Kasumi-1 (cell line): ENCODE results near the gene JOSD2.
A peak's percentile ranks its signal among the peaks of the same experiment; 100 is the strongest.
"Not testable (repeated sequence)": the region's sequence is repeated elsewhere in the genome, so short reads cannot be mapped to it uniquely, and the experiment has no call there.

Experiments
- DNase-seq, 2 experiments: peaks; one replicate each; lab custom pipeline; 2025; lab: John Stamatoyannopoulos, UW

JOSD2 gene

DNA sequence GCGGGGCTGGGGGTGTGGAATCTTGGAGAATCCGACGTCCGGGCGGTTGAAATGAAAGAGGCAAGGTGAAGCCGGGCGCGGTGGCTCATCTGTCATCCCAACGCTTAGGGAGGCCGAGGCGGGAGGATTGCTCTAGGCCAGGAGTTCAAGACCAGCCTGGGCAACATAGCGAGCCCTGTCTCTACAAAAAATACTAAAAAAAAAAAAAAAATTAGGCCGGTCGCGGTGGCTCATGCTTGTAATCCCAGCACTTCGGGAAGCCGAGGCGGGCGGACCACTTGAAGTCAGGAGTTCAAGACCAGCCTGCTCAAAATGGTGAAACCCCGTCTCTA, 34.1 kb downstream of the JOSD2 start:
- DNase-seq: no peak

DNA sequence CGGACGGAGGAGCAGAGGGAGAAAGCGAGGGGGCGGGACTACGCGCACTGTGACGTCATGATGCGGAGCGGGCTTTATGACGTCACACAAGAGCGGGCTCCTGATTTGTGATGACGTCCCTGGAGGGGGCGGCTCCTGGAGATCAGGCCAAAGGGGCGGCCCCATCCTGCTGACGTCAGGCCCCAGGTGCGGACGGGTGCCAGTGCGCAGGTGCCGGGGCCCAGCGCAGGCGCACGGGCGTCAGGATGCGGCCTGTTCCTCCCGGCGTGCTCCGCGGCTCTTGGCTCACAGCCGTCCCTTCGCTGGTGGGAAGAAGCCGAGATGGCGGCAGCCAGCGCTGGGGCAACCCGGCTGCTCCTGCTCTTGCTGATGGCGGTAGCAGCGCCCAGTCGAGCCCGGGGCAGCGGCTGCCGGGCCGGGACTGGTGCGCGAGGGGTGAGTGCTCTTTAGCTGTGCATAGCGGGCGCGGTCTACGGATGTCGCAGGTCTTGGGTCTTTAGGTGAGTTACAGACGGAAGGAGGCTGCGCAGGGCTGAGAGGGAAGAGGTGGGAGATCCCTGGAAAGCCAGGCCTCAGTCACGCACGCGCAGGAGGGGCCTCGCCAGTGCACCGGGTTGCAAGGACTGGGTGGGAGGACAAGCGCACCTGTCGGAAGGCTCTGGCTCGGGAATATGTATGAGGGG, 34.6 kb downstream of the JOSD2 start, which contains the start of the genes EMC10 and GARIN5A:
Gene EMC10 (plus strand): TSS at position 284 of the 683 bp plus-strand sequence. CDS start 38 bp downstream, at position 322.
Gene GARIN5A (minus strand): TSS at position 625 of the 683 bp plus-strand sequence. CDS start 460 bp downstream, at position 165.
- peak; percentile 46 to 51 for DNase-seq

DNA sequence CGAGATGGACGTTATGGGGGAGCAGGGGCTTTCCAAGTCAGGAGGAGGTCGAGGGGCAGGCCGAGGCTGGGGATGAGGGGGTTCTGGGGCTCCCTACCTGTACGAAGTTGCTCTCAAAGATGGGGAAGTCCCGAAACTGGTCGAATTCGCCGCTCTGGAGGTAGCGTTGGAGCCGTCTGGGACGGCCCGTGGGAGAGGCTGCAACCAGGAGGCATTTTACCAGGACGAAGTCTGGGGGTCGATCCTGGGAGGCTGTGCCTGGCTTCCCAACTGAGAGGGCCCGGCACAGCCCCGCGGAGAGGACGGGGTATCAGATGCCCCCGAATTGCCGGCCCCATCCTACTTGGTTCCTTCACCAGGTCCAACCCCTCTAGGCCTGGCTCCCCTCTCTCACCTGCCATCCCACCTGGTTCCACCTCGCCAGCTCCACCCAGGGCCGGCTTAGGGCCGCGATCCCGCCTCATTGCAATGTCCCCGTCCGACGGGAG, 35.2 kb downstream of the JOSD2 start:
- no peak for DNase-seq

DNA sequence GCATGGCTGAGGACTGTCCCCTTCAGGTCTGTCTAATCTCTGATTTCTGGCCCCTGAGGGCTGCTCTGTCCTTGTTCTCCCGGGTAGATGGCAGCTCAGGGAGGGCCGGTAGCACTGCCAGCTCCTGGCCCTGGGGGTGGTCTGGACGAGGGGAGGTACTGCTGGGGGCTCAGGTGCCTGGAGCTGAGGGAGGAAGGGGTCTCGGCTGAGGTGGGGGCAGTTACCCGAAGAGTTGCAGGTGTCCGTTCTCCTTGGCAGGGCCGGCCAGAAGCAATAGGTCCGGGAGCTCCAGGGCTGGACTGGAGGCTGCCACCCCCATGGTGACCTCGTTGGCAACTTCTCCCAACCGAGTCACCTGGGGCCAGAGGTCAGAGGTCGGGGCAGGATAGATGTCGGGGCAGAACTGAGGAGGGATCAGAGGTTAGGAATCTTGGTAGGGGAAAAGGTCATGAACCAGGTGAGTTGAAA, 35.9 kb downstream of the JOSD2 start:
- no peak for DNase-seq

DNA sequence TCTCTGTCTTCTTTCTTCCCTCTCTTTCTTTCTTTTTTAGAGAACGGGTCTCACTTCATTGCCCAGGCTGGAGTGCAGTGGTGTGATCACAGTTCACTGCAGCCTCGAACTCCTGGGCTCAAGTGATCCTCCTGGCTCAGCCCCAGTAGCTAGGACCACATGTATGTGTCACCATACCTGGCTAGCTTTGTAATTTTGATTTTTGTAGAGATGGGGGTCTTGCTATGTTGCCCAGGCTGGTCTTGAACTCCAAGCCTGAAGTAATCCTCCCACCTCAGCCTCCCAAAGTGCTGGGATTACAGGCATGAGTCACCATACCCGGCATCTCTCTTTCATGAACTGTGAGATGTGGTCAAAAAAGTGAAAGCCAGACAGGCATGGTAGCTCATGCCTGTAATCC, 37.7 kb downstream of the JOSD2 start:
- not testable (repeated sequence) for DNase-seq

DNA sequence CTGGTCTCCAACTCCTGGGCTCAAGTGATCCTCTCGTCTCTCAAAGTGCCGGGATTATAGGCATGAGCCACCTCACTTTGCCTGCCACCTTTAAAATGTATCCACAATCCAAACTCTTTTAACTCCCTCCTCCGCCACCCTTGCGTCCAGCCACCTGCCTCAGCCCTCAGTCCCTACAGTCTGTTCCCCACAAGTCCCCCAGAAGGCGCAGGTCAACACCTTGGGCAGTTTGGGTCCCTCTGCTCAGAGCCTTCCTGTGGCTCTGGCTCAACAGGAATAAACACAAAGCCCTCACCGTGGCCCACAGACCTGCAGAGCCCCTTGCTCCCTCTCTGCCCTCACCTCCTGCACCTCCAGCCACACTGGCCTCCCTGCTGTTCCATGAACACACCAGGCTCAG, 42.2 kb downstream of the JOSD2 start:
- DNase-seq: peak; percentile 2 to 24

DNA sequence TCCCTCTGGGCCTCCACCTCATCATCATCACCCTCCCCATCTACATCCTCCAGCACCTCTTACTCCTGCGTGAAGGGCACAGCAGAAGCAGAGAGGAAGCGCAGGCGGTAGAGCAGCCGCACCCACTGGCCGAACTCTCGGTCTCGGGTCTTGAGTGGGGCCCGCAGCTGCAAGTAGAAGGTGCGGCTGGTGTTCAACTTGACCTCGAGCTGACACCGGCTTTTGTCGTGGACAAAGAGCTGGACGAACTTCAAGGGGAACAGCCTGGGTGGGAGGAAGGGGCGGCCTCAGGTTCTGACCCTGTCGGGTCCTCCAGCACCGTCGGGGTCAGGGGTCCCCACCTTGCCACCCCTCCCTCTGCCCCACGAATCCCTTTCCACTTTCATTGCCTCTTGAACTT, 43.4 kb downstream of the JOSD2 start:
- no peak for DNase-seq

DNA sequence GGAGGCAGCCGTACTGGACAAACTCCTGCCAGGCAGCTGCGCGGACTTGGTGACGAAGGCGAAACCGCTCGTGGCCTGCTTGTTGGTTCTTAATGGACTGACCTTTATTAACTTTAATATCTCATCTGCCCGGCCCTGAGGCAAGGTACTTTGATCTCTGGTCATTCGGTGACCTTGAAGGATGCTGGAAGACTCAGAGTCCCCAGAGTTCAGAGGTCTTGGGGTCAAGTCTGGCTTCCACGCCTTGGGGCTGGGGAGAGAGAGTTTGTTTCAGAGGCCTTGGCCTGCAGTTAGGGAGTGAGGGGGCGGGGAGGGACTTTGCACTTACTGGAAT, 44.3 kb downstream of the JOSD2 start:
- DNase-seq: no peak

DNA sequence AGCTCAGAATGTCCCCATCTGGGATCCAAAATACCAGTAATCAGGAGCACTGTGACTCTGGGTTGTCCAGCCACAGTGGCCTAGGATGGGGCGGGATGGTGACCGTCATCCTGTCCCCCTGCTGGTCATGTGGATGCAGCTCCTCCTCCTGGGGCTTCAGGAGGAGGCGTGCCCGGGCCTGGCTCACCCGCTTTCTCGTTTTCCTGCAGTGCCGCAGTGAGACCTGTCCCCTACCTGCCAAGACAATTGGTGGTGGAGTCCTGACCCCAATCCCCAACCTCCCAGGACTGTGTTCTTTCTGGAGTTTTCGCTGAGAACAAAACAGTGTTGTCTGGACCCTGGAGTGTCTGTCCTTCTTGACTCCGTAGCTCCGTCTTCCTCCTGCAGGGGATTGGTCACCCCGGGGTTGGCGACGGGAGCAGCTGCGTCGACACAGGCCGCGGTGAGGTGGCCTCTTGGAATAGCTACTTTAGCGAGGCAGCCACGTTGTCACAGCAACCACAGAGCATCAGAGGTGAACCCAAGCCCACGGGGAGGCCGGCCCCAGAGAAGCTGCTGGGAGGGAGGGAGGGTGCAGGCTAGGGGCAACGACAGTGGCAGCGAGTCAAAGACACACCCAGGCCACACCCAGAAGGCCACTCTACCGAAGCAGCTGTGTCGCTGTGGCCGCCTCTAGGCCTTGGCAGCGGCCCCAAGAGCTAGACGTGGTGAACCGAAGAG, 44.8 kb downstream of the JOSD2 start:
- DNase-seq: no peak

DNA sequence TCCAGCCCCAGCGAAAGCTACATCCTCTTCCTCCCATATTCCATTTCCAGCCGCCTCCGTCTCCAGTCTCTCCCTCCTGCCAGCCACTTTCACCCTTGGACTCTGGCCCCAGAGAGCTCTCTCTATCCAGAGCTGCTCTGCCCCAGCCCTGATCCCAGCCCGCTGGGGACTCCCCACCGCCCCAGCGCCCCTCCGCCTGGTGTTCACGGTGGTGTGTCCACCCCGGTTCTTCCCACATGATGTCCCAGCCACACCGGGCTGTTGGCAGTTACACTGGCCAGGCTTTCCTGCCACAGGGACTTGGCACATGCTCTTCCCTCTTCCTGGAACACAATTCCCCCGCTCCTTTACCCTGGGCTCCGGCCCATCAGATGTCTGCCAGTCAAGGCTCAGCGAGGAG, 46.0 kb downstream of the JOSD2 start:
- DNase-seq: no peak

DNA sequence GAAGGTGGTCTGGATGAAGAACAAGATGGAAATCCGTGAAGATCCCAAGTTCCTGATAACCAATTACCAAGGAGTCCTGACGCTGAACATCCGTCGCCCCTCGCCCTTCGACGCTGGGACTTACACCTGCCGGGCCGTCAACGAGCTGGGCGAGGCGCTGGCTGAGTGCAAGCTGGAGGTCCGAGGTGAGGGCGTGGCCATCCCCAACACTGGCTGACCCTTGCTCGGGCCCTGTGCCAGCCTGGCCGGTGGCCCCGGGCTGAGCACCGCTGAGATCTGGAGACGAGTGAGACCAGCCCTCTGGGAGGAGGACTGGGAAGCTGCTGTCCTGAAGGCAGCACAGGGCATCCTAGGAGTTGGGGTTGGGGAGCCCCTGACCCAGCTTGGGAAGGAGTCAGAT, 46.6 kb downstream of the JOSD2 start:
- DNase-seq: no peak

DNA sequence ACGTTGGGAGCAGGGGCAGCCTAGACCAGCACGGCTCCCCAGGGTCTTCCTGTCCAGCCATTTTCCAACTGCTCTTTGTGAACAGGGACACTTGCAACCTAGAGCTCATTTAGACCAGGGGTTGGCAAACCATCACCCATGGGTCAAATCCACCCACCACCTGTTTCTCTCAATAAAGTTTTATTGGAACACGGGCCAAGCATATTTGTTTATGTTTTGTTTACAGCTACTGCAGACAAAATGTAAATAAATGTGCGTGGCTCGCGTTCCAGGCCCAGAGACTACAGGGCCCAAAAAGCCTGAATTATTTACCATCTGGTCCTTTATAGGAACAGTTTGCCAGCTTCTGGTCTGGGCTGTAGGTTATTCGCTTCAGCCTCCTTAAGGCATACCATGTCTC, 48.0 kb downstream of the JOSD2 start:
- DNase-seq: no peak

DNA sequence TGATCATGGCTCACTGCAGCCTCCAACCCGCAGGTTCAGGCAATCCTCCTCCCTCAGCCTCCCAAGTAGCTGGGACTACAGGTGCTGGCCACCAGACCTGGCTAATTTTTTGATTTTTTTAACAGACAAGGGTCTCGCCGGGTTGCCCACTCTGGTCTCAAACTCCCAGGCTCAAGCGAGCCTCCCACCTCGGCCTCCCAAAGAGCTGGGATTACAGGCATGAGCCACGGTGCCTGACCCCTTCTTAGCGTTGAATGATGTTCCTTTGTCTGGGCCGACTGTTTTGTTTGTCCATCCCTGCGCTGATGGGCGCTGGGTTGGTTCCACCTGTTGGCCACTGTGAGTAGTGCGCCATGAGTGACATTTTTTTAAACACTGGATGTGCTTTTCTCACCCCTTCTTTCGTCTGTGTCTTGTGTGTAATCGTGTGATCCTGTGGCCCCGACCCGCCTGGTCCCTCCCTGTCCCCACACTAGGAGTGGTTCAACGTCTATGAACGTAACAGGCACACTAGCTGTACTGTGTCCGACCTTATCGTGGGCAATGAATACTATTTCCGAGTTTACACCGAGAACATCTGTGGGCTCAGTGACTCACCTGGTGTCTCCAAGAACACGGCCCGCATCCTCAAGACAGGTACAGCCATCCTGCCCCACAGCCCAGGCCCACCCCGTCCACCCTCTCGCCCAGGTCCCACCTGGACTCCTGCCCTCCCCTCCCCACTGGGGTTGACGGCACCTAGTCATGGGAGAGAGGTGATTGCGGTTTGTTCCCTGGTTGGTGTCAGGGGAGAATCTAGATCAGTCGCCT, 49.7 kb downstream of the JOSD2 start:
- DNase-seq: peak; percentile 61 to 71

DNA sequence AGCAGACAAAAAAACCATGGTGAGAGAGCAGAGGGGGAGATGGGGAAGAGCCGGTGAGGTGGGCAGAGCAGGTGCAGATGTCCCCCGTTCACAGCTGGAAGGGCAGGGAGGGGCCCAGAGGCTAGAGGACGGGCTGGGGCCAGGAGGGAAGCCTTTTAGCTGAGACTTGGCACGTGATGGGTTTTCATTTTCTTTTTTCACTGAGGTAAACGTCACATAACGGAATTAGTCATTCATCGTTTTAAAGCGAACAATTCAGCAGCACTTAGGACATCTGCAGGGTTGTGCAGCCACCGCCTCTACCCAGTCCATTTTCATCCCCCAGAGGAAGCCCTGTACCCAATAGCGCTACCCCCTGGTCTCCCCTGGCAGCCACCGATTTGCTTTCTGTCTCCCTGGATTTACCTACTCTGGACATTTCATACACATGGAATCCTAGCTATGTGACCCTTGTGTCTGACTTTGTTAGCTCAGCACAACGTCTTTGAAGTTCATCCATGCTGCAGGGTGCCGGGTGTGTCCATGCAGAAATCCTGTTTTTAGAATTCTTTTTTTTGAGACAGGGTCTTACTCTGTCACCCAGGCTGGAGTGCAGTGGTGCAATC, 50.7 kb downstream of the JOSD2 start:
- peak in 1 of 2 experiments; percentile 0 for DNase-seq

DNA sequence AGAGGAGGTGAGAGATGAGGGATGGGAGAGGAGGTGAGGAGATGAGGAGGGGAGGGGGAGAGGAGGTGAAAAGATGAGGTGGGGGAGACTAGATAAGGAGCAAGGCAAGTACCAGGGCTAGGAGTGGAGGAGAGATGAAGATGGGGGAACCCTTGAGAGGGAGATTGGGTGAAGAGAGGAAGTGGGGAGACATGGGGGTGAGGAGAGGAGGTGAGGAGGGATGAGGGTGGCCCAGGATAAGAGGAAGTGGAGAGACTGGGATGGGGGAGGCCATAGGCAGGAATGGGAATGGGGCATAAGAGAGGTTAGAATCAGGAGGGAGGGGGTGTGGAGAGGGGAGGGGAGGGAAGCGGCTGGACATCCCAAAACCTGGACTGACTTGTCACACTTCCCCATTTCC, 51.4 kb downstream of the JOSD2 start:
- no peak for DNase-seq

DNA sequence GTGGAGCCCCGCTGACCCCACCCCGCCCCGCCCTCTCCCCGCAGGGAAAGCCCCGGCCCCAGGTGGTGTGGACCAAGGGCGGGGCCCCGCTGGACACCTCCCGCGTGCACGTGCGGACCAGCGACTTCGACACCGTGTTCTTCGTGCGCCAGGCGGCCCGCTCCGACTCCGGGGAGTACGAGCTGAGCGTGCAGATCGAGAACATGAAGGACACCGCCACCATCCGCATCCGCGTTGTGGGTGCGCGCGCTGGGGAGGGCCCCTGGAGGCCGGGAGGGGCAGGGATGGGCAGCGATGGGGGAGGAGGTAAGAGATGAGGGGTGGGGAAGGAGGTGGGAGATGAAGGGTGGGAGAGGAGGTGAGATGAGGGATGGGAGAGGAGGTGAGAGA, 51.9 kb downstream of the JOSD2 start:
- no peak for DNase-seq

DNA sequence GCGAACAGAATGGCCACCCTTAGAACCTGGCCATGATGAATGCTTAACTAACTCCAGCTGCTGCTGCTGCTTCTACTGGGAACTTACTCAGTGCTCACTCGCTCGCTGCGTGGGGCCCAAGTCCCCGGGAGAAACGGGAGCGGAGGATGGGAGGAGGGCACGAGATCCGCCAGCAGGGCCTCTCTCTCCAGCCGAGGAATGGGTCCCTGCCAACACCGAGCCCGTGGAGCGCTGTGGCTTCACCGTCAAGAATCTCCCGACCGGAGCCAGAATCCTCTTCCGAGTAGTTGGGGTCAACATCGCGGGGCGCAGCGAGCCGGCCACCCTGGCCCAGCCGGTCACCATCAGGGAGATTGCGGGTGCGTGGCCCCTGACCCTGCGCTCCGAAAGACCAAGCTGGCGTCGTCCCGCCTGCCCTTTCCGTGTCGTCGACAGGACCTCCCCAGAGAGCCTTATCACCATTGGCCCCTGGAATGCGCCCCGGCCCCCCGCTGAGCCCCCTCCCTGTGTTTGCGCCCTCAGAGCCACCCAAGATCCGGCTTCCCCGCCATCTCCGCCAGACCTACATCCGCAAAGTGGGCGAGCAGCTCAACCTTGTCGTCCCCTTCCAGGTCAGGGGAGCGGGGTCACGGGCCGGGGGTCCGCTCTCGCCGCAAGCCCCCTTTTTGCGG, 52.5 kb downstream of the JOSD2 start:
- DNase-seq: no peak

DNA sequence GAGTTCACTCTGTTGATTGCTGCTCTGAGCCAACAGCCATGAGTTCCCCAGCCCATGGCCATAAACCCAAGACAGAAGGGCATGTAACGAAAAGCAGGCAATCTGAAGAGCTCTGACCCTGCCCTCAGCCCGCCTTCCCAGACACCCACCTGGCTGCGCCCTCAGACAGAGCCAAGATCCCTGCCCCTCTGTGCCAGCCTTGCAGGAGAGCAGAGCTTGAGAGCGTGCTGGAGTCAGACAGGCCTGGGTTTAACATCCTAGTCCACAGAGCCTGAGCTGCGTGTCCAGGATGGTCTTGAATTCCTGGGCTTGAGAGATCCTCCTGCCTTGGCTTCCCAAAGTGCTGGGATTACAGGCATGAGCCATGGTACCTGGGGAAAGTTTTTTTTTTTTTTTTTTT, 53.7 kb downstream of the JOSD2 start:
- no peak for DNase-seq
